ENCODE data around the gene LRRC8B.
"Not testable (repeated sequence)": the region's sequence is repeated elsewhere in the genome, so short reads cannot be mapped to it uniquely, and the experiment has no call there.

LRRC8B gene

GRCh38 chr1:89587729-89588161 lies 63.1 kb downstream of the LRRC8B start:
- peak; percentile 34 for DNase-seq (ENCODE audit: low read depth)
- H3K4me3 ChIP-seq (ENCODE audit: control insufficient read depth, low read depth, low read length) = no peak overlapping the region
- TF ChIP-seq CTCF (conservative IDR thresholded peaks at IDR 0.05; ENCODE audit: control insufficient read depth, insufficient read depth, low read depth, low read length) = no peak

- DNase-seq (ENCODE audit: low read depth) = no peak
- no peak for TF ChIP-seq CTCF (conservative IDR thresholded peaks at IDR 0.05; ENCODE audit: control insufficient read depth, insufficient read depth, low read depth, low read length)
- no peak overlapping the region for H3K4me3 ChIP-seq (ENCODE audit: control insufficient read depth, low read depth, low read length)
These were observed 63.9 kb downstream of the LRRC8B start for GRCh38 chr1:89588480-89588879.

GRCh38 chr1:89589515-89589914 lies 64.9 kb downstream of the LRRC8B start:
- H3K4me3 ChIP-seq (ENCODE audit: control insufficient read depth, low read depth, low read length) = no peak overlapping the region
- peak; percentile 58 for DNase-seq (ENCODE audit: low read depth)
- no peak for TF ChIP-seq CTCF (conservative IDR thresholded peaks at IDR 0.05; ENCODE audit: control insufficient read depth, insufficient read depth, low read depth, low read length)

- DNase-seq (ENCODE audit: low read depth) = no peak
- TF ChIP-seq CTCF (conservative IDR thresholded peaks at IDR 0.05; ENCODE audit: control insufficient read depth, insufficient read depth, low read depth, low read length) = no peak
- no peak overlapping the region for H3K4me3 ChIP-seq (ENCODE audit: control insufficient read depth, low read depth, low read length)
These were observed 65.9 kb downstream of the LRRC8B start for GRCh38 chr1:89590341-89591080.

- H3K4me3 ChIP-seq (ENCODE audit: control insufficient read depth, low read depth, low read length); DNase-seq (ENCODE audit: low read depth): not testable (repeated sequence)
These were observed 68.3 kb downstream of the LRRC8B start for GRCh38 chr1:89592861-89593302.

- no peak overlapping the region for H3K4me3 ChIP-seq (ENCODE audit: control insufficient read depth, low read depth, low read length)
- DNase-seq (ENCODE audit: low read depth) = peak; percentile 64
- TF ChIP-seq CTCF (conservative IDR thresholded peaks at IDR 0.05; ENCODE audit: control insufficient read depth, insufficient read depth, low read depth, low read length) = no peak
These were observed 69.6 kb downstream of the LRRC8B start for GRCh38 chr1:89594096-89594740.

GRCh38 chr1:89596698-89597097 lies 72.1 kb downstream of the LRRC8B start:
- H3K4me3 ChIP-seq (ENCODE audit: control insufficient read depth, low read depth, low read length) = no peak overlapping the region
- DNase-seq (ENCODE audit: low read depth) = no peak
- TF ChIP-seq CTCF (conservative IDR thresholded peaks at IDR 0.05; ENCODE audit: control insufficient read depth, insufficient read depth, low read depth, low read length) = no peak
